Loucy (cell line): ENCODE data around the gene CBX4.

Source experiments
- EZH2phosphoT487 ChIP-seq: fragments of 200-600 bp; IDR thresholded peaks from 2 replicates; pipeline ENCODE4 v1.6.1; 2018; ENCODE audit warnings: antibody characterized with exemption, mild to moderate bottlenecking, moderate library complexity, borderline replicate concordance
- TF ChIP-seq, protein P1 (sequence below): fragments of 200-600 bp; sonication (generic); conservative IDR thresholded peaks from 2 replicates; pipeline ENCODE4 v1.5.1; 2014; ENCODE audit warnings: mild to moderate bottlenecking, antibody characterized with exemption, low read length

DNA sequence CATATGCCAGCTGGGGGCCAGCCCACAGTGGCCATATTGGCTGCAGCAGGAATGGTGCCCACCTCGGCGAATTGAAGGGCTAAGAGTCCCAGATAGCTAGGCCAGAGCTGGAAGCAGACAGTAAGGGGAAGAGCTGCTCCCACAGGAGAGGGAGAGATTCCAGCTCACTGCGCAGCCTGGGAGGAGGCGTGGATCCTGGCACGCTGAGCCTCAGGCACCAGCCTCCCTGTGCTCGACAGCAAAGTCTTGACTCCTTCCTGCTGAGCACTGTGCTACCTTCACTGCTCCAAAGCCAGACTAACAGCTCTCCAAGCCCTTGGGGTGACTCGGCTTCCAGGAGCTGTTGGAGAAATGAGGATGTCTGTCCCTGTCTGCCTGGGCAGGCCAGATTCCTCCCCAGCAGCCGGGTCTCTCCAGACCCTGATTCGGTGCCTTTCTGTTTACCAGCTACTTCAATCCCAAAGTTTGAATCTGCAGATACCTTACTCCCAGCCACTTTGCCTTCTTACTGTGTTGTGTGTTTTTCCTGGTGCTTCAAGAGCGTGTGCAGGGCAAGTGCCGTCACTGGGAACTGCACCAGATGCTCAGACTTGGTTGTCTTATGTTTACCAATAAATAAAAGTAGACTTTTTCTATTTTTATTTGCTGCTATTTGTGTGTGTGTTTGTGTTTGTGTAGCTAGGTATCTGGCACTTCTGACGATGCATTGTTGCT, 52.2 kb downstream of the CBX4 start:
- TF ChIP-seq, protein P1, sequence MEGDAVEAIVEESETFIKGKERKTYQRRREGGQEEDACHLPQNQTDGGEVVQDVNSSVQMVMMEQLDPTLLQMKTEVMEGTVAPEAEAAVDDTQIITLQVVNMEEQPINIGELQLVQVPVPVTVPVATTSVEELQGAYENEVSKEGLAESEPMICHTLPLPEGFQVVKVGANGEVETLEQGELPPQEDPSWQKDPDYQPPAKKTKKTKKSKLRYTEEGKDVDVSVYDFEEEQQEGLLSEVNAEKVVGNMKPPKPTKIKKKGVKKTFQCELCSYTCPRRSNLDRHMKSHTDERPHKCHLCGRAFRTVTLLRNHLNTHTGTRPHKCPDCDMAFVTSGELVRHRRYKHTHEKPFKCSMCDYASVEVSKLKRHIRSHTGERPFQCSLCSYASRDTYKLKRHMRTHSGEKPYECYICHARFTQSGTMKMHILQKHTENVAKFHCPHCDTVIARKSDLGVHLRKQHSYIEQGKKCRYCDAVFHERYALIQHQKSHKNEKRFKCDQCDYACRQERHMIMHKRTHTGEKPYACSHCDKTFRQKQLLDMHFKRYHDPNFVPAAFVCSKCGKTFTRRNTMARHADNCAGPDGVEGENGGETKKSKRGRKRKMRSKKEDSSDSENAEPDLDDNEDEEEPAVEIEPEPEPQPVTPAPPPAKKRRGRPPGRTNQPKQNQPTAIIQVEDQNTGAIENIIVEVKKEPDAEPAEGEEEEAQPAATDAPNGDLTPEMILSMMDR: no peak
- no peak for TF ChIP-seq EZH2phosphoT487
